Non-pigmented ciliary epithelial cell (primary cell): Measurements from ENCODE around the gene AGMAT.
"Not testable (repeated sequence)": the region's sequence is repeated elsewhere in the genome, so short reads cannot be mapped to it uniquely, and the experiment has no call there.

Source experiments
- DNase-seq: peaks from one replicate; pipeline ENCODE4 v3.0.0-alpha.2; 2010; ENCODE audit warnings: low read depth

Gene AGMAT

GRCh38 chr1:15610167-15610566 is 25.3 kb upstream of the AGMAT start:
- no peak for DNase-seq

GRCh38 chr1:15609631-15610030 is 24.8 kb upstream of the AGMAT start:
- no peak for DNase-seq

- DNase-seq = no peak
Observed at GRCh38 chr1:15605398-15606383, 20.8 kb upstream of the AGMAT start.

- not testable (repeated sequence) for DNase-seq
Observed at GRCh38 chr1:15604400-15604799, 19.5 kb upstream of the AGMAT start.

GRCh38 chr1:15603966-15604282 is 19.1 kb upstream of the AGMAT start:
- DNase-seq = not testable (repeated sequence)

GRCh38 chr1:15603050-15603965 is 18.5 kb upstream of the AGMAT start:
- peak; percentile 85 for DNase-seq

- DNase-seq = no peak
Observed at GRCh38 chr1:15598436-15598835, 13.6 kb upstream of the AGMAT start.

GRCh38 chr1:15595809-15596617 is 11.2 kb upstream of the AGMAT start:
- DNase-seq = no peak

GRCh38 chr1:15592285-15592684 is 7.4 kb upstream of the AGMAT start:
- DNase-seq = no peak

- no peak for DNase-seq
Observed at GRCh38 chr1:15583016-15583706, 1.7 kb downstream of the AGMAT start.

- DNase-seq = no peak
Observed at GRCh38 chr1:15579683-15580047, 5.2 kb downstream of the AGMAT start.

GRCh38 chr1:15578921-15579682 is 5.7 kb downstream of the AGMAT start:
- no peak for DNase-seq

- DNase-seq = no peak
Observed at GRCh38 chr1:15577691-15578090, 7.2 kb downstream of the AGMAT start.

GRCh38 chr1:15575549-15576150 is 9.2 kb downstream of the AGMAT start:
- no peak for DNase-seq

GRCh38 chr1:15574741-15575140 is 10.1 kb downstream of the AGMAT start:
- no peak for DNase-seq

GRCh38 chr1:15573477-15573876 is 11.4 kb downstream of the AGMAT start:
- DNase-seq = peak; percentile 36

GRCh38 chr1:15571266-15571665 is 13.6 kb downstream of the AGMAT start:
- DNase-seq = no peak

- DNase-seq = no peak
Observed at GRCh38 chr1:15570861-15571260, 14.0 kb downstream of the AGMAT start.

GRCh38 chr1:15568387-15569073 is 16.3 kb downstream of the AGMAT start:
- DNase-seq = no peak
